GM03348 (cell line): ENCODE data around the gene SOHLH1.
"Not testable (repeated sequence)": the region's sequence is repeated elsewhere in the genome, so short reads cannot be mapped to it uniquely, and the experiment has no call there.

Source experiments
- DNase-seq: peaks from one replicate; pipeline ENCODE4 v3.0.0; 2012; ENCODE audit warnings: low spot score

SOHLH1 gene

DNA sequence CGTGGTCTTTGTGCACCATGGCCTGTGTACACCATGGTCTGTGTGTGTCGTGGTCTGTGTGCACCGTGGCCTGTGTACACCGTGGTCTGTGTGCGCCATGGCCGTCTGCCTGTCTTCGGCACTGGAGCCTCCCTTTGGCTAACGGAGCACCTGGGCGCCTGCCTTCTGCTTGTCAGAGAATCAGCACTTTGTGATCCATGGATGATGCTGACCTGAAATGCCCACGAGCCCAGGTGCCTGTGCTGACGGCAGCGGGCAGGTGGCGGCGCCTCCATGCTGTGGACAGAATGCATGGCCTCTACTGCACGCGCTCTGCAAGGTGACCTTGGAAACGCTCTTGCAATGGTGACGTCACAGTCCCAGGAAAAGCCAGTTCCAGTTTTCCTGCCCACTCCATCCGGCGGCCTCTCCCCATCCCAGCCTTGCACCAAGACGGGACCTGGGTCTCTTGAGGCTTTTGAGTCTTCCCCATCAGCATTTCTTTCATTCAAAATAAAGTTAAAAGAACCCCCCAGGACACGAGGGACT, 21.6 kb downstream of the SOHLH1 start:
- DNase-seq = no peak

DNA sequence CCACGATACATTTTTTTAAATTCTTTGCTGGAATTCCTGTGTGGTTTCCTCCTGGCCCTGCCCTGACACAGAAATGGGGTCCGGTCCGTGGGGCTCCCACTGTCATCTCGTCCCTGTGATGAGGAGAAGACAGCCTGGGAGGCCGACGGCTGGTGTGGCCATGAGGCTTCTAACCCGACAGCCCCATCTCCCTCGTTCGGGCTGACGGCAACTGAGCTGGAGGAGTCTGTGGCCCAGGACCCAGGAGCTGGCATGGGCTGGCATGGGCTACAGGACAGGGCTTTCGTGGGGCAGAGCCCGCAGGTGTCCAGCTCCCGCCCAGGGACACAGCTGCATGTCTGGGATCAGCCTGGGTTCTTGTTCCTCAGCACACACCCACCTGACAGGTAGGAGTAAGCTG, 22.4 kb downstream of the SOHLH1 start:
- no peak for DNase-seq

DNA sequence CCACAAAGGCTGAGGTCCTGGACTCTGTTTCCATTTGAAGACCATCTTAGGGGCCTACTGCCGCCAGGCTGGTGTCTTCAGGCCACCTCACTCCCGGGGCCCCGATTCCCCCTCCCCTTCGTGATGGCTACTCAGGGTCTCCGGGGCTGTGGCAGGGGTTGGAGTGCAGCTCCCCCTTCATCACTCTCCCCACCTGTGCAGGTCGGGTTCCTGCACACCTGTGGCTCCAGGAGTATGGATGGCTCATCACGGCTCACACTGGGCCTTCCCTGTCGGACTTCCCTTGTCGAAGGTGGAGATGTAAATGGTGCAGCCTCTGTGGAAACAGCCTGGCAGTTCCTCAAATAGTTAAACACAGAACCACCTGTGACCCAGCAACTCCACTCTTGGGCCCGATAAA, 24.3 kb downstream of the SOHLH1 start:
- DNase-seq = no peak

DNA sequence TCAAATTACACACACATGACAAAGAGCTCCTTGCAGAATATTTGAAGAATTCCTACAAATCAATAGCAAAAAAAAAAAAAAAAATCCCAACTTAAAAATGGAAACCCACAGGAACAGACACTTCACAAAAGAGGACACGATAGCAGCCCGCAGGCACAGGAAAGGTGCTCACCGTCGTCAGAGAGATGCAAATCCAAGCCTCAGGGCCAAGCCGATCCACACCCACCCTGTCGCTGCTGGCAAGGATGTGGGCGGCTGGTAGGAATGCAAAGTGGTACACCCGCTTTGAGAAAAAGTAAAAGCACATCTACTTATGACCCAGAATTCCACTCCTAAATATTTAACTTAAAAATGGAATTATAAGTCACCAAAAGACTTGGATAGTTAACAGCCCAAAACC, 25.3 kb downstream of the SOHLH1 start:
- DNase-seq = no peak

DNA sequence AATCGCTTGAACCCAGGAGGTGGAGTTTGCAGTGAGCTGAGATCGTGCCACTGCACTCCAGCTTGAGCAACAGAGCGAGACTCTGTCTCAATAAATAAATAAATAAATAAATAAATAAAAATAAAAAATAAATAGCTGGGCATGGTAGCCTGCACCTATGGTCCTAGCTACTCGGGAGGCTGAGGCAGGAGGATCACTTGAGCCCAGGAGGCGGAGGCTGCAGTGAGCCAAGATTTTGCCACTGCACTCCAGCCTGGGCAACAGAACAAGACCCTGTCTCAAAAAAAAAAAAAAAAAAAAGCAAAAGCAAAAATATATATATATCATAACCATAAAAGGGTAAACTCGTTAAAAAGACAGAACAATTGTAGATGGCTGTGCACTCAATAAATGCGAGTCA, 26.5 kb downstream of the SOHLH1 start:
- DNase-seq = not testable (repeated sequence)

DNA sequence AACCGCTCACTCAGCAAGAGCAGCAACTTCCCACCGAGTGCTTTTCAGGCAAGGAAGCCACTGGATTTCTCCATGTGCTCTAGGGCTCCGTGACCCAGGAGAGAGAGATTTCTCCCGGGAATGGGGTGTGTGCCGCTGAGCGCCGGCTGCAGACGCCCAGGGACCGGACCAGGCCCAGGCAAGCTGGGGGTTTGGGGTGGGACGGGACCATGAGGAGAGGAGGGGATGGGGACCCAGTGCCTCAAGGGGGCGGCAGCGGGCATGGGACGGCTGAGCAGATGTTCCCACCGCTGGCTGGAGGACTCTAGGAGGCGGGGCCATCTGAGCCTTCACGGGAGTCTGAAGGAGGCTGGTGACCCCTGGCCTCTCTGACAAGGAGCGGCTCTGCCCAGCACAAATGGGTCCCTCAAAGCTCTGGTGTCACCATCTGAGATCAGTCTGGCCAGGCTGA, 27.7 kb downstream of the SOHLH1 start:
- DNase-seq = no peak

DNA sequence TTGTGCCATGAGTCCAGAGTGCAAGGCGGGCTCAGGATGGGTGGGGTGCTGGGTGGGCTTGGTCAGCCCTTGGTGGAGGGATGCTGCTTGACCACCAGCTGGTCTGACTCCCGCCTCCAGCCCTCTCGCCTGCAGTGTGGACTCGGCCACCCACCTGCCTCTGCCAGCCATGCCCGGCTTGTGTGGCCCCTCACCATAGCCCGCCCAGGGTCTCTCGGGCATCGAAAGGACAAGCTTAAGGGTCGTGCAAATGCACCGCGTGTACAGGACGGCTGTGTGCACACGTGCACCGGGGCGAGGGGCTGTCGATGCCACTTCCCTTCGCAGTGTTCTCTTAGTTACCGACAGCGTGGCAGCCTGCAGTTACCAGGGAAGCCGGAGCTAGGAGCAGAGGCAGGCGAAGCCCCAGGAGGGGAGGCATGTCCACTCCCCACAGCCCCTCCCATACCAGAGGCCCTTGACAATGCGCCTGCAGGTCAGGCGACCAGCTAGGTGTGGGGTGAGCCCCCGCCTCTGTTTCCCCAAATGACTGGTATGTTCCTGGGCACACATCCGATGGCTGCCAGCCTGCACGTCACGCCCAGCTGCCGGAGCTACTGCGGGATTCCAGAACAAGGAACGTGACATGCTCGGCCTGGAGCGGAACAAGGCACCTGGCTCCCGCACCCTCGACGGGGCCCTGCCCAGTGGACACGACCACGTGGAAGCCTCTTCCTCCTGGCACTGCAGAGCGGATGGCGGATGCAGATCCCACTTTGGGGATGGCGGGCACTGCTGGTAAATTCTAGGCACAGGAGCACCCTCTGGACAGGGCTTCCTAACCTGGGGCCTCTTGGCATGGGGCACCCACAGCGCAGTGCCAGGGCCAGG, 28.3 kb downstream of the SOHLH1 start:
- no peak for DNase-seq

DNA sequence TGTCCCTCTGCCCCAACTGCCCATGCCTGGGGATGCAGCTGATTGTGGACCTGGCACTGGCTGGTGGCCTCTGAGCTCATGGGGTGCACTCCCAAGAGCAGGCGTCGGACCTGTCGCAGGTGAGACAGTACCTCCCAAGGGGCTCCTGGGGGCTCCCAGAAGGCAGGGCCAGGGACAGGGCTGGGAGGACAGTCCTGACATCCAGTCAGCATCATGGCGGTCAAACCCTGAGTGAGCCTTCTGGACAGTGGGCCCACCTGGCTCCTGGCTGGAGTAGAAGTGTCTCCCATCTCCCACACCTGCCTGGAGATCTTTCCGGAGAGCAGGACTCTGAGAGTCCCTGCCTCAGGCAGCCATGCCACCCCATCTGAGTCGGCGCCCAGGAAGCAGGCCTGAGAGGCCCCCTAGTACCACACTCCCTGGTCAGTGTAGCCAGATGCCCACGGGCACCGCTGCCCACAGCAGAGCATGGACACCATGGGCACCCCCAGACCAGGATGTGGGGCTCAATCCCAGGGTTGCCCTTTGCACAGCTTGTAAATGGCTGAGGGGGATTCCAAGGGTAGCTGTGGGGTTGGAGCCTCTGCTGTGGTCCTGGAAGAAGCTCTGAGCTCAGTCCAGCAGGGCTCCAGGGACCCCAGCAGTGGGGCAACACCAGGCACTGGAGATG, 29.5 kb downstream of the SOHLH1 start:
- DNase-seq = no peak

DNA sequence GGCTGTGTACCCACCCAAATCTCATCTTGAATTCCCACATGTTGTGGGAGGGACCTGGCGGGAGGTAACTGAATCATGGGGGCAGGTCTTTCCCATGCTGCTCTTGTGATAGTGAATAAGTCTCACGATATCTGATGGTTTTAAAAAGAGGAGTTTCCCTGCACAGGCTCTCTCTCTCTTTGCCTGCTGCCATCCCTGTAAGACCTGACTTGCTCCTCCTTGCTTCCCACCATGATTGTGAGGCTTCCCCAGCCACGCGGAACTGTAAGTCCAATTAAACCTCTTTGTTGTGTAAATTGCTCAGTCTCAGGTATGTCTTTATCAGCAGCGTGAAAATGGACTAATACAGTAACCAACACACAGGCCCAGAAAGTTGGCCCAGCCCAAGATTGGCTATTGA, 30.3 kb downstream of the SOHLH1 start:
- not testable (repeated sequence) for DNase-seq

DNA sequence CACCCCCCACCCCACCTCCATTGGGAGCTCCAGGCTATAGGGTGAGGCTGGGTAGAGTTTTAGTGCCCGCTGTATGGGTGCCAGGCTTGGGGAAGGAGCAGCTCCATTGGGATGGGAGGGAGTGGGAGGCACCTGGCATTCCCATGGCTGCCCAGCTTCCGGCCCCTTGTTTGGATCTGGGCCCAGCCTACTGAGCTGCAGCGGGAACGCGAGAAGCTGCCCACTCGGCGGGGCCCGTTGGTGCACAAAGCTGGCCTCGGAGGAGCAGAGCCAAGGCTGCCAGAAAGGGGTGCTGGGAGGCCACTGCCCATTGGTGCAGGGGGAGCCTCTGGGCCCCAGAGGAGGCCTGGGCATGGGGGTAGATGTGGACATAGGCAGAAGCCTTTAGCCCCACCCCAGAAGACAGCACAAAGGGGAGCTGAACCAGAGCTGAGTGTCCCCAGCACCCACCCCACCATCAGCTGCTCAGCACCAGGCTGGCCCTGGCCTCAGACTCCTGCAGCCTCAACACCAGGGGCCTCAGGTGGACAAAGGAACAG, 31.7 kb downstream of the SOHLH1 start:
- no peak for DNase-seq

DNA sequence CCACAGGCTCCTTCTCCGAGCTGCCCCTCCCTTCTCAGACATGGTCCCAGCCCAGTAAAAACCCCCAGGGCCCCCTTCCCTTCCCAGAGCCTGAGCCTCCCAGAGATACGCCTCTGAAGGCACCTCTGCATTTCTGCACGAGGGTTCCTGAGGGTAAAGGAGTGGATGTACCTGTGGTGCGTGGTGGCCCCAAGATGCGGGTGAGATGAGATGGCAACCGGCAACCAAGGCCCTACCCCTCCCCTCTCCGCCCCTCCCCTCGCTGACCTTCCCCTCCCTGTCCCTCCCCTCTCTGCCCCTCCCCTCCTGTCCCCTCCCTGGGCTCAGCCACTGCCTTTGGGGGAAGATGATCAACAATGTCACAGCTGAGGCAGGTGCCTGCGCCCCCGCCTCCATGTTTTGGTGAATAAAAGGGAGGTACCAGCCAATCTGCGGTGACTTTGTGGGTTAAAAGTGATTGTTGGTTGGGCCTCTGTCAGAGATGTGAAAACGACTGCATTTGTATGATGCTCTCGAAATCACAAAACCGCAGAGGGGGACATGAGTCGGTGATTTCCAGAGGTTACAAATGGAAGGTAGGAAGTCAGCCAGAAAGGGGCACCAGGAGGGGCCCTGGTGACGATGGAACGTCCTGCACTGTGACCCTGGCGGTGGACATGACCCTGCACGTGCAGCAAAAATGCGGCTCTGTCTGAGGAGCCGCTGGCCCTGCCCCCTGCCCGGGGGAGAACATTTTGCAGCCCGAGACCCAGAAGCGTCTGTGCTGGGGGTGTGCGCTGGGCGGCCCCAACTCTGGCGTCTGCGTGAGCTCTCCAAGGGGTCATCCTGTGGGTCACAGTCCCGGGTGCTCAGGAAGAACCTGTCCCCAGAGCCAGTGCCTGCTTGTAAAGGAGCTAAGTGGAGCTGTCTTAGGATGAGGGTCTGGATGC, 32.5 kb downstream of the SOHLH1 start:
- DNase-seq = no peak

DNA sequence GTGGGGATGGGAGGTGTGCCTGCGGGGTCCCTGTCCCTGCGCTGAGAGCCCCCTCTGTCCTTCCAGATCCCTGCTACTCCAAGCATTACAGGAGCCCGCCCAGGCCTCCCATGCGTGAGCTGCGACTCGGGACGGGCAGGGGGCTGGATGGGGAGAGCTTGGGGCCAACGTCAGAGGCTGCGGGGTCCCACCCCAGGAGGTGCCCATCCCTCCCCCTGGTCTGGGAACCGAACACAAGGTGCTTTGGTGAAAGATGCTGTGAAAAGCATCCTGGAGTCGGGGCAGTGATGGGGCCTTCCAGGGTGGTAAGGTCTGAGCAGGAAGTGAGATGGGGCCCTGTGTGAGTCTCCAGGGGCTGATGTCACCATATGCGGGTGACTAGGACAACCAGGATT, 33.5 kb downstream of the SOHLH1 start:
- DNase-seq = no peak

DNA sequence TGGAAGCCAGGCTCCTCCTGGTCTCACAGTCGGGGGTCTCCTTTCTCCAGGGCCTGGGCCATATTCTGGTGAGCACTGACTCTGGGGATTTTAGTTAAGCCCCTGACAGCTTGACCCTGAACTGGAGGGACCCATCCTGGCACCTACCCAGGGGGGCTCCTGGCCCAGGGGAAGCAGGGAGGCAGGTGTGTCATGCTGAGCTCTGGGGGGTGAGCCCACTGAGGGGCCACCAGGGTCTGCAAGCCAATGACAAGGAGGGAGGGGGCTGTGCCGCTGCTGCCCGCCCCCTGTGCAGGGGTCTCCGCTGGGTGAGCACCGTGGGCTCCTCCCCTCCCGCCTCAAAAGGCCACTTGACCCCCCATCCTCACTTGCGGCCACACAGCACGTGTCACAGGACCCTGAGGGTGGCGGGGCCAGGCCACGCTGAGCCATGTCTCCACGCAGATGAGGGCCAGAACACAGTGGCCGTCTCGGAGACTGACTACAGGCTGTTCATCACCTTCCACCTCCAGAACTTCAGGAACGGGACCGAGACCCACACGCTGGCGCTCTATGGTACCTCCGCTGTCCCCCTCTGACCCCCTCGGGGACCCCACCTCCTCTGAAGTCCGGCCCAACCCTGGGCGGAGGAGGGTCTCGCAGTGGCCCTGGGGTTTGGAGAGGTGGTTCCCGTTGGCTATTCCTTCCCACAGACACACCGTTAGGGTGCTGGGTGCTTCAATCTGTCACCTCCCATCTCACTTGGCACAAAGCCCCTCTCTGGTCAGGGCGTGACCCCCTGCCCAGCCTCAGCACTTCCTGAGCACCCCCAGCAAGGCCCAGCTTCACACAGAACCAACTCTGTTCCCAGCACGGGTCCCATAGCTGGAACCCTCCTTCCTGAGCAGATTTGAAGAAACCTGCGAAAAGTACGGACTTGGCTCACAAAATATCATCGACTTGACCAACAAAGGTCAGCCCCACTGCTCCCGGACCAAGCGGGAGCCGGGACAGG, 34.2 kb downstream of the SOHLH1 start:
- DNase-seq = no peak

DNA sequence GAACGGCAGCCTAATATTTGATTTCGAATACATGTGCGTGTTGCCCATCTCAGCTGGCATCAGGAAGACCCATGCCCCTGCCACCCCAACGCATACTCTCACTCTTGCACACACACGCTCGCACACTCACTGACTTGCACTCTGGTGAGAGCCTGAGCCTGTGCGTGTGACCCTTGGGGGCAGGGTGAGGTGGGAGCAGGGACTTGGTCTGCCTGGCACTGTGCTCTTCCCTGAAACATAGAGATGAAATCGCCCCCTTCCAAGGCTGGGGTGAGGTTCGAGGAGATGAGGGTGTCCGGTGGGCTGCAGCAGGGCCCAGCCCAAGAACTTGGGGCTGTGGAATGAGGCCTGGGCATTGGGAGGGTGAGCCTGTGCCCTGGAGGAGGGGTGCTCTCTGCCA, 35.0 kb downstream of the SOHLH1 start:
- no peak for DNase-seq

DNA sequence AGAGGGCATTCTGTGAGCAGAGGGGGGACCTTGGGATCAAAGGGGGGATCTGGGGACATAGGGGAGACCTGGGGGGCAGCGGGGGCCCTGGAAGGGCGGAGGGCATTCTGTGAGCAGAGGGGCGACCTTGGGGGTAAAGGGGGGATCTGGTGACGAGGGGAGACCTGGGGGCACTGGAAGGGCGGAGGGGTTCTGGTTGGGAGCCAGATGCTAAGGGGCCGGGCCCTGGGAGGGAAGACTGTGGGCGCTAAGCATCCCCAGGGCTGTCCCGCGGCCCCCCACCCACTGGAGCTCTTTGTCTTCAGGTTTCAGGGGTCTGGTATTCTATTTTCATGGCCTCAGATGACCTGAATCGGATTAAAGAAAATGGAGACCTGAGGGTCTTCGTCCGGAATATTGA, 35.4 kb downstream of the SOHLH1 start:
- no peak for DNase-seq

DNA sequence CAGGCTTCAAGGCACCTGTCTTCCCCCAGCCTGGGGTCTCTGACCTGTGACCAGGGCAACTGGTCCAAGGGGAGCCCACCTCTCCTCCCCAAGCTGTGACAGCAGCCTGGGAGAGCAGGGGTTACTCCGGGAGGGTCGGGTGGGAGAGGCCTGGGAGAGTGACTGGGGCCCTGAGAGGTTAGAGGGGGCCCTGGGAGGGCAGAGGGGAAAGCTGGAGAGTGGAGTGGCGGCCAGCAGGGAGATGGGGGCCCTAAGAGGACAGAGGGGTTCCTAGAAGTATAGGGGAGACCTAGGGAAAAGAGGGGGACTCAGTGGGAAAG, 35.9 kb downstream of the SOHLH1 start:
- DNase-seq = no peak

DNA sequence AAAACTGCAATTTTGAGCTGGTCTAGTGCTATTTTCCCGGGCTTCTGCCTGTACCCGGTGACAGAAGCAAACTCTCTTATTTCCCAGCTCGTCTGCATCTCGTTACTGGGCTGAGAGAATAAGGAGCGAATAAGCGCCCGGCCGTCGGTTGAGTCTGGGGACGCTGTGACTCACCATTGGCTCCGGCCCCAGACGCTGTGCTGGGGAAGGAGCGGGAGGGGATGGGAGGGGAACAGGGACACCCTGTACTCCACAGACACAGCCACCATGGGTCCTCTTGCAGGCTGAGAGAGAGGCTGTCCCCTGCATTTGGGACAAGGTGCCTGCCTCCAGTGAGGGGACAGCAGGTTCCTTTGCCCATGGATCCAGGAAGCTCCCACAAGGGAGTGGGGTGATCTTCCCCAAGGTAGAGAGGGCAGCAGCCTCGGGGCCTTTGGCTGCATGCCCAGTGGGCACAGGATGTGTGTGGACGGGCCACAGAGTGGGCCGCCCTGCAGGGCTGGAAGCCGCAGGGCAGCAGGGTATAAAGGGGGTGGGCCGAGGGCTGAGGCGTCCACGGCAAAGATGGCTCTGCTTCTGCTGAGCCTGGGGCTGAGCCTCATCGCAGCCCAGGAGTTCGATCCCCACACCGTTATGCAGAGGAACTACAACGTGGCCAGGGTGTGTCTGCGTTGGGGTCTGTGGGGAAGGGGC, 36.4 kb downstream of the SOHLH1 start, which contains the start of gene LCN9:
Gene LCN9, plus strand, starts transcription at position 552 of the 693 bp plus-strand sequence. Its CDS starts 13 bp downstream, at position 565.
- DNase-seq = no peak

DNA sequence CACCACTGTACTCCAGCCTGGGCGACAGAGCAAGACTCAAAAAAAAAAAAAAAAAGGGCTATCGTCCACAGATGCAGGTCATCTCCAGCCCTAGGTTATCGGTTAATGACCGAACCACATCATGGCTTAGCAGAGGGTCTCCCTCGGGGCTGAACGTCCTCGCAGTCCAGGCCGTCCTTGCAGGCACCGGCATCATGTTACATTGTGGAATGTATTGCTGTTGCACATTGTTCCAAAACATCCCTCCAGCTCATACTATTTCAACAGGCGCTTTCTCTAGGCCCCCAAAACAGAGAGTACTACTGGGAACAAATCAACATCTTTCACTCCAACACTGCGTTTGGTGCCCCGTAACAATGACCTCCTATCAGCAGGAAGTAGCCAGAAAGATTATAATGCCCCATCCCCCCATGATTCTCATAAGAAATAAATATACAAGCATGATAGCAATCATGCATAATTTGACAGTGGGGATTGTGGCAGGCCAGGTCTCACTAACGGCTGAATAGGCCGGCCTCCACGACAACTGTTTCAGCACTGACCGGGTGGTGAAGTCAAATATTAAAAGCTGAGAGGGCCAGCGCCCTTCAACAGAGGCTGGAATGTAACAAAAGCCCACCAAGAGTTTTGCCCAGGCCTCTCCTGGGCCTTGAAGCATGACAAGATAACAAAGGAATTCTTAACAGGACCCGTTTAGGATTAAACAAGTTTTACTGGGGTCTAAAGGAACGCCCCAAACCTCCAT, 37.3 kb downstream of the SOHLH1 start:
- no peak for DNase-seq

DNA sequence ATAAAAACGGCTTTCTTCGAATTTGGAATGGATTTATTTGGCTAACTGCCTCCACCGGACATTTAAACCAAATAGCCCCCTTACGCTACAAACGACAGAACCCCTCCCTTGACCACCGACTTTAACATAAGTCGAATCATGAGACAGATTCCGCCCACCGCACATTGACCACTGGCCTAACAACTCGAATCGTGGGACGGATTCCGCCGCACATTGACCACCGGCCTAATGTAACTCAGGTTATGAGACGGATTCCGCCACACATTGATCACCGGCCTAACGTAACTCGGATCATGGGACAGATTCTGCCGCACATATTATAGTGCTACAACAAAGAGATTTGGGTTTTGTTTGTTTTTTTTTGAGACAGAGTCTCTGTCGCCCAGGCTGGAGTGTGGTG, 38.9 kb downstream of the SOHLH1 start:
- DNase-seq = no peak
